Large intestine (tissue), 3 donors: ENCODE results near the gene TMTC1. TPM values are rescaled to one million over a fixed set of nuclear protein-coding genes. Genes with fewer than 3 reads are reported as not detected.

Experiments used
- DNase-seq, 2 donors: peaks; one replicate each; pipeline versions ENCODE4 v3.0.0 to v3.0.0-alpha.2; 2013
- H3K27ac ChIP-seq: one replicate; pipeline ENCODE4 v1.5.1; 2013; ENCODE audit warnings: low read length
- H3K27me3 ChIP-seq: 2 replicates; pipeline ENCODE4 v1.6.1; 2013; ENCODE audit warnings: low read length; ENCODE audit not compliant: control insufficient read depth, insufficient read depth
- H3K36me3 ChIP-seq: 2 replicates; pipeline ENCODE4 v1.6.1; 2013; ENCODE audit warnings: low read length; ENCODE audit not compliant: control insufficient read depth, insufficient read depth
- H3K4me1 ChIP-seq: one replicate; pipeline ENCODE4 v1.6.1; 2013; ENCODE audit warnings: low read length; ENCODE audit not compliant: control insufficient read depth, insufficient read depth
- H3K4me3 ChIP-seq: one replicate; pipeline ENCODE4 v1.5.1; 2013; ENCODE audit warnings: low read length
- H3K9me3 ChIP-seq: one replicate; pipeline ENCODE4 v1.6.1; 2013; ENCODE audit warnings: mild to moderate bottlenecking, low read depth, low read length, moderate library complexity; ENCODE audit not compliant: control insufficient read depth
- WGBS: methylation state at CpG from one replicate; pipeline ENCODE4 v1.1.5; 2013; ENCODE audit warnings: low lambda C conversion rate; ENCODE audit not compliant: insufficient coverage; 5-methylcytosine and 5-hydroxymethylcytosine counted together
- polyA plus RNA-seq: library from polyadenylated mRNA; unstranded; fragments of 120-200 nt; gene quantifications from one replicate; pipeline ENCODE4 v1.2.1, GENCODE V29; 2013

Gene TMTC1
- polyA plus RNA-seq, 1 donor: 4.0 TPM

DNA sequence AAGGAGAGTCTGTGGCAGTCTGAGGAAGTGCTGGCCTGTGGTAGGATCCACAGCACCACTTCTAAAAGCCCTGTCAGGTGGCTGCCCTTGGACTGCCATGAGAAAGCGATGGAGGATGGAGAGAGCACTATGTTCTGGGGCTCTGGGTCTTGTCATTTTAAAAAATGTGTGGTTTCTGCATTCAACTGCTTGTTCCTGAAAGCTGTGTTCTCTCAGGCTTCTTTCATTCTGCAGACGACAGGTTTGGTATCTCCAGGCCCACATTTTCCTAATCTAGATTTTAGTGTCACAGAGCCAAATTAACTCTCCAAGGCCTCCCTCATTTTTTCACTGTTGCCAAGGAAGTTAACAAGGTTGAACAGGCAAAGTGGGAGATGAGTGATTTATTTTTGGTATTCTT lies 296.8 kb downstream of the TMTC1 start:
- Histone ChIP-seq H3K36me3 (no peaks in the 10 kb centered on the region), H3K27ac (no peak overlapping the region), H3K4me1 (no peaks in the 10 kb centered on the region), H3K9me3 (no peaks in the 10 kb centered on the region), H3K4me3 (no peak overlapping the region), H3K27me3 (no peaks in the 10 kb centered on the region)
- WGBS: no CpG with 5 or more reads among the region's 2 CpGs
- no peak for DNase-seq

DNA sequence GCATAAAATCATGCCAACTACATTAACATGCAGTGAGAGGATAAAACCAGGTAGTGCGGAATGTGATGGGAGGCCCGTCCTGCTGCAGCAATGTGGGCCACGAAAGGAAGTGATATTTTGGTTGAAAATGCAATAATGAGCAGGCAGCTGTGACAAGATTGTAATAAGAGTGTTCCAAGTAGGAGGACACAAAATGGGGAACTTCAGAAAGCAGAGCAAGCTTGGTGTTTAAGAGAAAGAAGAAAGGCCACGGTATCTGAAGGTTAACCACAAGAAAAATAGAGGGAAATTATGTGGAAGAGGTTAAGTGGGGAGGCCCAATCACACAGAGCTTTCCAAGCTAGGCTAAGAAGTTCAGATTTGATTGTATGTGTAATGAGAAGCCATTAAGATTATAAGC lies 320.5 kb downstream of the TMTC1 start:
- Histone ChIP-seq H3K27ac (no peak overlapping the region), H3K4me1 (no peaks in the 10 kb centered on the region), H3K4me3 (no peak overlapping the region), H3K9me3 (no peaks in the 10 kb centered on the region), H3K27me3 (no peaks in the 10 kb centered on the region), H3K36me3 (no peaks in the 10 kb centered on the region)
- 85% methylated on average over 3 of the region's 4 CpGs for WGBS
- no peak for DNase-seq

DNA sequence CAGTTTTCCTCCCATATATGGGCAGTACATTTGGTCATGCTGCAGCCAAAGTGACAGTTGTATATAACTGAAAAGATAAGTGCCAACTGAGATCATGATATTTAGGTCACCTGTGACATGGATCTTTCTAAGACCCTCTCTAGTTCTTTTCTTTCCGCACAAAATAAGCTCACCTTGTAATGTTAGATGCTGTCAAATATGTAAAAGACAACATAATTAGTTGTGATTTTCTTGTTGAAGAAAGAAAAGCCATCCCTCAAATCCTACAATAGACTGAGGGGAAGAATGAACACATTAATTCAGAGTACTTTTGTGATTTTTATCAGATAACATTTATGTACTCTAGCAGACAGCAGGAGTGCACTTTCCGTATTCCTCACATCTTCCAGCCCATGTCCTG lies 323.7 kb downstream of the TMTC1 start:
- Histone ChIP-seq H3K36me3 (no peaks in the 10 kb centered on the region), H3K27me3 (no peaks in the 10 kb centered on the region)

DNA sequence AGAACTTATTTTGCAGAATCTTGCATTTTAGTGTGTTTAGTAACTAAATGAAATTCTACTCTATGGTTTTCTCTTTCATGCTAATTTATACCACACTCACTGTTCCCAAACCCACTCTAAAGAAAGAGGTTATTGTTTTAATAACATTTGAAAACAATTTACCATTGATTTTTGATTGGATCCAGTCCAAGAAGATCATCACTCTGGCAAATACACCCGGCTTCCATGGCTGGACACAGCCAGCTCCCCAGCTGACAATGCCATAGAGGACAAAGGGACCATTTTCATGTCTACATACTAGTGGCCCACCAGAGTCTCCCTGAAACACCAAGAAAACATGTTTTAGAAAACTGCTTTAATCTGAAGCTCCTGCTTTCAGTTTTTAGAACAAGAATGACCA lies 328.7 kb downstream of the TMTC1 start:
- WGBS: no CpG with 5 or more reads among the region's 1 CpG
- no peaks in the 10 kb centered on the region for H3K9me3 ChIP-seq
- H3K4me3 ChIP-seq: no peak overlapping the region
- no peak overlapping the region for H3K27ac ChIP-seq
- no peaks in the 10 kb centered on the region for H3K27me3 ChIP-seq
- H3K4me1 ChIP-seq: no peaks in the 10 kb centered on the region
- peak in 1 of 2 donors; percentile 2 for DNase-seq
- H3K36me3 ChIP-seq: no peaks in the 10 kb centered on the region

More for the DNA sequence above, 323.7 kb downstream of the TMTC1 start:
- Histone ChIP-seq H3K4me1 (no peaks in the 10 kb centered on the region), H3K4me3 (no peak overlapping the region), H3K27ac (no peak overlapping the region), H3K9me3 (no peaks in the 10 kb centered on the region)
- no CpG with 5 or more reads among the region's 2 CpGs for WGBS
- no peak for DNase-seq

DNA sequence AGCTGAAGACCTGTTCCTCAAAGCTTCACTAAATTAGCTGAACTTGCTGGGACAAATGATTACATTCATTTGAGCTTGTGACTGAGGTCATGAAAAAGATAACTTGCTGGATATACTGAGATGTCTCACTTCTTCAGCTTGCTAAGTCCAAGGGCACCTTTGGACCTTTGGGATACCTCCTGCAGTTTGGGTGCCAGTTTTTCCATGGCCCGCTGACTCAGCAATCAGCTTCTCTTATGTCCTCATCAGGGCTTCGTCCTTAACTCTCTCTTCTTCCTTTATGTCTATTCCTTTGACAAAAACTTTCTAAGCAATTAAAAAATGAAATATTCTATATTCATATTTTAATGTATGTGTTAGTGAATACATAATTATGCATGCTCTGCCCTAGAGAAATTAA lies 331.9 kb downstream of the TMTC1 start:
- H3K27me3 ChIP-seq: no peaks in the 10 kb centered on the region
- H3K4me3 ChIP-seq: no peak overlapping the region
- no peaks in the 10 kb centered on the region for H3K4me1 ChIP-seq
- H3K27ac ChIP-seq: no peak overlapping the region
- H3K36me3 ChIP-seq: no peaks in the 10 kb centered on the region
- no peaks in the 10 kb centered on the region for H3K9me3 ChIP-seq
- WGBS: no CpG with 5 or more reads among the region's 2 CpGs
- no peak for DNase-seq
